ENCODE results near the gene RAPGEF1. TPM values are rescaled to one million over a fixed set of nuclear protein-coding genes. Genes with fewer than 3 reads are reported as not detected.

The RAPGEF1 gene
- total and polyA plus RNA-seq, 2 donors (not counting 1 experiment from before 2014, with no cell fraction given) = 33.3 to 42.8 TPM

DNA sequence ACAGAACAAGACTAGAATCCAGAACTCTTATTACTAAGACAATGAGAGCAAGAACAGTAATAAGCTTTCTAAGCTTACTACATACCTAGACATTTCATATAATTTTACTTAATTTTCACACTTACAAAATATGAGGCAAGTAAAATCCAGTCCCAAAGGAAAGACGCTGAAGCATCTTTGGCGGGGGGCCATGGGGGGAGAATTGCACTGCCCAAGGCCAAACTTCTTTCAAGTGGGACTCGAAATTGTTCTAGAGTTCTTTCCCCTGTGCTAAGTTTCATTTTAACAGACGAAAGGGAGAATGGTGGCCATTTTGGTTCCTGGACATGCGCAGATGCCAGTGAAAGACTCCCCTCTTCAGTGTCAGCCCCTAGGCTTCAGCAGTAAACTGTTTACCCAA is 122.3 kb downstream of the RAPGEF1 start:
- no peak for DNase-seq (ENCODE audit: low read depth in 2 of 2)
- Histone ChIP-seq H3K27me3 (ENCODE audit: control insufficient read depth, insufficient read depth, low read length) (no peaks in the 10 kb centered on the region), H2AFZ (ENCODE audit: low read length) (no peak overlapping the region), H3K4me3 (replicated peaks in 1 of 4; ENCODE audit: control extremely low read depth in 1 of 4, insufficient read depth in 1 of 4, low read depth in 3 of 4, low read length in 4 of 4) (no peak overlapping the region), H3K9me3 (ENCODE audit: control insufficient read depth, insufficient read depth, low read depth, low read length) (no peaks in the 10 kb centered on the region), H3K4me2 (ENCODE audit: extremely low read depth, insufficient read depth, low read length) (no peak overlapping the region), H3K27ac (ENCODE audit: insufficient read depth, low read length) (no peak overlapping the region), H3K79me2 (ENCODE audit: control insufficient read depth, insufficient read depth, low read length) (no peaks in the 10 kb centered on the region), H3K4me1 (ENCODE audit: control insufficient read depth, extremely low read depth, insufficient read depth, low read length) (no peaks in the 10 kb centered on the region), H3K9ac (ENCODE audit: insufficient read depth, low read length) (no peak overlapping the region), H4K20me1 (ENCODE audit: control insufficient read depth, extremely low read depth, insufficient read depth, low read length) (no peaks in the 10 kb centered on the region), H3K36me3 (ENCODE audit: control insufficient read depth, insufficient read depth, low read length) (peaks cover 15% of the 10 kb centered on the region)
- no peak for TF ChIP-seq CTCF (conservative IDR thresholded peaks at IDR 0.05 in 1 of 2, IDR thresholded peaks at IDR 0.05 in 1 of 2; ENCODE audit: low read depth in 1 of 2, low read length in 2 of 2)
- no peak for TF ChIP-seq EZH2 (IDR thresholded peaks at IDR 0.05; ENCODE audit: low read length, missing control alignments)

- Histone ChIP-seq H3K27ac (ENCODE audit: insufficient read depth, low read length) (no peak overlapping the region), H4K20me1 (ENCODE audit: control insufficient read depth, extremely low read depth, insufficient read depth, low read length) (no peaks in the 10 kb centered on the region), H2AFZ (ENCODE audit: low read length) (no peak overlapping the region), H3K9me3 (ENCODE audit: control insufficient read depth, insufficient read depth, low read depth, low read length) (no peaks in the 10 kb centered on the region), H3K9ac (ENCODE audit: insufficient read depth, low read length) (no peak overlapping the region), H3K36me3 (ENCODE audit: control insufficient read depth, insufficient read depth, low read length) (peaks cover 15% of the 10 kb centered on the region), H3K4me3 (replicated peaks in 1 of 4; ENCODE audit: control extremely low read depth in 1 of 4, insufficient read depth in 1 of 4, low read depth in 3 of 4, low read length in 4 of 4) (no peak overlapping the region), H3K27me3 (ENCODE audit: control insufficient read depth, insufficient read depth, low read length) (no peaks in the 10 kb centered on the region), H3K79me2 (ENCODE audit: control insufficient read depth, insufficient read depth, low read length) (no peaks in the 10 kb centered on the region), H3K4me1 (ENCODE audit: control insufficient read depth, extremely low read depth, insufficient read depth, low read length) (no peaks in the 10 kb centered on the region), H3K4me2 (ENCODE audit: extremely low read depth, insufficient read depth, low read length) (no peak overlapping the region)
- TF ChIP-seq CTCF (conservative IDR thresholded peaks at IDR 0.05 in 1 of 2, IDR thresholded peaks at IDR 0.05 in 1 of 2; ENCODE audit: low read depth in 1 of 2, low read length in 2 of 2) (no peak), EZH2 (IDR thresholded peaks at IDR 0.05; ENCODE audit: low read length, missing control alignments) (no peak)
- peak in 1 of 2 donors; percentile 24 for DNase-seq (ENCODE audit: low read depth in 2 of 2)
Observed at GRCh38 chr9:131616983-131617604, 122.8 kb downstream of the RAPGEF1 start.

DNA sequence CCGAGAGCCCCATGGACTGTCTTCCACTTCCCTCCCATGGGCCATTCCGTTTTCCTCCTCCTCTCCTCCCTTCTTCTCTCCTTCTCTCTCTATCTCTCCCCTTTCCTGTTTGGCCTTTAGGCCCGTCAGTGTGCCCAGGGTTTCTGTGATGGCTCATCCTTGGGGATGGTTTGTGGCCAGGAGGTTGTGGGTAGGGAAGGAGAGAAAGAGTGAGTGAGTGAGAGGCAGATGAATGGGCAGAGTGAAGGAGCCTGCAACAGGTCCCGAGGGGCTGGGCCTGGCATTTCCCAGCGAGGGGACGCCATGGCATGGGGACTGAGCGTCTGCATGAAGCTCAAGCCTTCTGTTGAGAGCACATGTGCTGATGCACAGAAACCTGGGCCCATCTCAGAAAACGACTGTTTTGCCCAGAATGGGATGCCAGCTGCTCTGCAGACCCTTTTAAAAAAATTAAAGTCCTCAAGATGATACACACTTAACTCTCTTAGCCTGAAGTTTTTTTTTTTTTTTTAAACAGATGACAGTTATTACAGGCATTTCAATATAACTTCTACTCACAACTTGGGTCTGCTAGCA is 125.4 kb downstream of the RAPGEF1 start:
- Histone ChIP-seq H4K20me1 (ENCODE audit: control insufficient read depth, extremely low read depth, insufficient read depth, low read length) (no peaks in the 10 kb centered on the region), H3K9me3 (ENCODE audit: control insufficient read depth, insufficient read depth, low read depth, low read length) (no peaks in the 10 kb centered on the region), H2AFZ (ENCODE audit: low read length) (no peak overlapping the region), H3K4me3 (replicated peaks in 1 of 4; ENCODE audit: control extremely low read depth in 1 of 4, insufficient read depth in 1 of 4, low read depth in 3 of 4, low read length in 4 of 4) (no peak overlapping the region), H3K36me3 (ENCODE audit: control insufficient read depth, insufficient read depth, low read length) (peaks cover 10% of the 10 kb centered on the region), H3K27ac (ENCODE audit: insufficient read depth, low read length) (no peak overlapping the region), H3K27me3 (ENCODE audit: control insufficient read depth, insufficient read depth, low read length) (no peaks in the 10 kb centered on the region), H3K4me2 (ENCODE audit: extremely low read depth, insufficient read depth, low read length) (no peak overlapping the region), H3K9ac (ENCODE audit: insufficient read depth, low read length) (no peak overlapping the region), H3K4me1 (ENCODE audit: control insufficient read depth, extremely low read depth, insufficient read depth, low read length) (peaks cover 15% of the 10 kb centered on the region), H3K79me2 (ENCODE audit: control insufficient read depth, insufficient read depth, low read length) (no peaks in the 10 kb centered on the region)
- no peak for TF ChIP-seq EZH2 (IDR thresholded peaks at IDR 0.05; ENCODE audit: low read length, missing control alignments)
- TF ChIP-seq CTCF (conservative IDR thresholded peaks at IDR 0.05 in 1 of 2, IDR thresholded peaks at IDR 0.05 in 1 of 2; ENCODE audit: low read depth in 1 of 2, low read length in 2 of 2) = no peak
- no peak for DNase-seq (ENCODE audit: low read depth in 2 of 2)

Data from fibroblast of lung (primary cell).